Thyroid gland (tissue), 4 donors: ENCODE measurements around the gene ZNF467.

Experiments
- CTCF ChIP-seq, 6 experiments: fragments of 200-600 bp in 3 of 6; fragments of 450-650 bp in 3 of 6; sonication (generic) in 3 of 6; IDR thresholded peaks; one replicate each; pipeline ENCODE4 v1.5.1; 2016 to 2019; ENCODE audit warnings: antibody characterized with exemption in 6 of 6, mild to moderate bottlenecking in 2 of 6, inconsistent platforms in 1 of 6, moderate library complexity in 1 of 6
- POLR2A ChIP-seq, 2 donors: fragments of 450-650 bp; IDR thresholded peaks; one replicate each; pipeline ENCODE4 v1.6.1; 2017; ENCODE audit warnings: antibody characterized with exemption in 2 of 2, mild to moderate bottlenecking in 2 of 2, moderate library complexity in 1 of 2

- no peak for TF ChIP-seq CTCF (IDR thresholded peaks at IDR 0.05)
- TF ChIP-seq POLR2A (IDR thresholded peaks at IDR 0.05) = no peak
Measured at GRCh38 chr7:149777551-149778326, 4.4 kb upstream of the ZNF467 start.
